GM12865 (cell line): ENCODE measurements around the gene ZNF107.

Experiments
- DNase-seq: peaks from one replicate; pipeline ENCODE4 v3.0.0; 2010; ENCODE audit warnings: low read depth
- H3K4me3 ChIP-seq: 2 replicates; pipeline ENCODE4 v1.5.1; 2011; ENCODE audit warnings: mild to moderate bottlenecking, low read depth, low read length, control low read depth
- CTCF ChIP-seq: IDR thresholded peaks from 2 replicates; pipeline ENCODE4 v1.5.1; 2011; ENCODE audit warnings: low read length, control low read depth, low read depth, inconsistent platforms; ENCODE audit not compliant: insufficient read depth; ENCODE audit errors: missing control alignments

ZNF107 gene

GRCh38 chr7:64643566-64643965 lies 22.4 kb upstream of the ZNF107 start:
- TF ChIP-seq CTCF, result no peak
- no peak for DNase-seq
- no peak overlapping the region for H3K4me3 ChIP-seq

- no peak overlapping the region for H3K4me3 ChIP-seq
- DNase-seq, result no peak
- no peak for TF ChIP-seq CTCF
Measured at GRCh38 chr7:64651203-64651602, 14.7 kb upstream of the ZNF107 start.

- no peak for DNase-seq
Measured at GRCh38 chr7:64651632-64652165, 14.2 kb upstream of the ZNF107 start.

GRCh38 chr7:64653721-64654401 lies 12.1 kb upstream of the ZNF107 start:
- no peak for DNase-seq
- H3K4me3 ChIP-seq, result no peak overlapping the region
- TF ChIP-seq CTCF, result no peak

More at GRCh38 chr7:64651632-64652165, 14.2 kb upstream of the ZNF107 start:
- TF ChIP-seq CTCF, result no peak
- no peak overlapping the region for H3K4me3 ChIP-seq

GRCh38 chr7:64654796-64655548 lies 11.0 kb upstream of the ZNF107 start:
- no peak for TF ChIP-seq CTCF
- H3K4me3 ChIP-seq, result no peak overlapping the region
- DNase-seq, result no peak

- no peak for TF ChIP-seq CTCF
- H3K4me3 ChIP-seq, result no peak overlapping the region
- no peak for DNase-seq
Measured at GRCh38 chr7:64655811-64656210, 10.1 kb upstream of the ZNF107 start.
